Stimulated activated CD8-positive, alpha-beta memory T cell treated with anti-CD3 and anti-CD28 coated beads, Interleukin-2, amount 100 ng/mL, for 48 hours (primary cell): ENCODE measurements around the gene LRRC58.
"Not testable (repeated sequence)": the region's sequence is repeated elsewhere in the genome, so short reads cannot be mapped to it uniquely, and the experiment has no call there.

Experiments
- DNase-seq, 2 donors: peaks; one replicate each; pipeline ENCODE4 v3.0.0-alpha.2; 2020; ENCODE audit warnings: low read depth in 2 of 2

The LRRC58 gene

DNA sequence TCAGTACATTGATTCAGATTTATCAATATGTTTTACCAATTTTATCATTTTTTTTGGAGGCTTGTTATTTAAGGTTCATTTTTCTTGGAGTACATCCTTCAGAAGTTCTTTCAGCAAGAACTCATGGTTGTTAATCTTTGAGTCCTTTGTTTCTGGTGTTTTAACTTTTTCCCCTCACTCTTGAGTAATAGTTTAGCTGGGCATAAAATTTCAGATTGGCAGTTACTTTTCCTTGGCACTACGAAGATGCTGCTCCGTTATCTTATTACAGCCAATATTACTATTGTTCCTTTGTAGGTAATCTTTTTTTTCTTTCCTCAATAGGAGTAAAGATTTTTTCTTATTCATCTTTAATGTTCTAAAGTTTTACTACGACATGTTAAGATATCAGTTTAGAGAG is 9.8 kb downstream of the LRRC58 start:
- DNase-seq = no peak

DNA sequence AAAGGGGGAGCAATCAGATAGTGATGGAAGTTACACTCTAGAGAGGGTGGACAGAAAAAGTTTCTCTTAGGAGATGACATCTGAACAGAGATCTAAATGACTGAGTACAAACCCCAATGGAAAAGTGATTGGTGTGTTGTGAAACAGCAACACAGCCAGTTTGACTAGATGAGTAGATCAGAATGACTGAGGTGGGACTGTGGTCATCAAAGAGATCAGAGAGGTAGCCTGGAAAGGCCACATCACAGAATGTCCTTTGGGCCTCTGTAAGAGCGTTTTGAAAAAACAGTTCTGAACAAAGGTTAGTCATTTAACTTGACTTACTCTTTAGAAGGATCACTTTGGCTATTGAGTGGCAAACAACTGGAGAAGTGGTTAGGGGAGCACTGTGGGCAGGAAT is 10.6 kb downstream of the LRRC58 start:
- no peak for DNase-seq

DNA sequence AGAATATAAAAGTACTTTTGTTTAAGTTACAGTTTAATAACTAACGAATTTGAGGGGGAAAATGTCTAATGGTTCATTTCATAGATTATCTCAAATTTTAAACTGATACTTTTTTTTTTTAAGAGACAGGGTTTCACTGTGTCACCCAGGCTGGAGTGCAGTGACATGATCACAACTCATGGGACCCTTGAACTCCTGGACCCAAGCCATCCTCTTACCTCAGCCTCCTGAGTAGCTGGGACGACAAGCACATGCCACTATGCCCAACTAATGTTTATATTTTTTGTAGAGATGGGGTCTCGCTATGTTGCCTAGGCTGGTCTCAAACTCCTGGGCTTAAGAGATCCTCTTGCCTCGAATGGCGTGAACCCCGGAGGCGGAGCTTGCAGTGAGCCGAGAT is 16.5 kb downstream of the LRRC58 start:
- DNase-seq = no peak

DNA sequence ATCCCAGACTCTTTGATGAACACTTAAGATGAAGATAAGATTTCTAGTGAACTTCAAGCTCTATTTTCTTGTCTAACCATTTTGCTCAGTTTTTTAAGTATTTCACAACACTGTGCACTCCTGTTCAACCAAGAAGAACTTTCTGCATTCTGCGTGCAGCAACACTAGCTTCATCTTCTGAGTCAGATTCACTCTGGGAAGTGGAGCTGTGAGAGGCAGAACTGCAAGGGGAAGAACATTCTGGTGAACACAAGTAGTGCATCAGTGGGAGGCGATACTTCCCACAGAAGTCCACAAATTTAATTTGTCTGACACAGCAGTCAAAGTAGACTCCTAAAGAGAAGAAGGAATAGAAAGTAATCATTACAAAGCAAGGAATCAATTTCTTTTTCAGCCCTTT is 18.1 kb downstream of the LRRC58 start:
- DNase-seq = no peak

DNA sequence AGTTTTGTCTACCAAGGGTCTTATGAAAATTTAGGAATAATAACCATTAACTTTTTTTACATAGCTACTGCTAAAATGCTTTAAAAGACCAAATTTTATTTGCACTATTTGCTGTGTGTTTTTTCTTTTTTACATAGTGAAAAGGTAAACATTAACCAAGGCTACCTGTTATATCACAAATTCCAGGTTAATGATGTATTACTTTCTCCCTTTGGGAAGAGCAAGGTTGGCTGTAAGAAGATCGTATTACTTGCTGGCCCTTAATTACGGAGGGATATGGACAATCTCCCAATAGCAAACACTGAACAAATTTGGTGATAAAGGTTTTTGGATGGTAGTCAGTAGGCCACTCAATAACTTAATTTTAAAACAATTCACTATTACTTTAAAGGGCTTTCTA is 22.4 kb downstream of the LRRC58 start:
- DNase-seq = no peak

DNA sequence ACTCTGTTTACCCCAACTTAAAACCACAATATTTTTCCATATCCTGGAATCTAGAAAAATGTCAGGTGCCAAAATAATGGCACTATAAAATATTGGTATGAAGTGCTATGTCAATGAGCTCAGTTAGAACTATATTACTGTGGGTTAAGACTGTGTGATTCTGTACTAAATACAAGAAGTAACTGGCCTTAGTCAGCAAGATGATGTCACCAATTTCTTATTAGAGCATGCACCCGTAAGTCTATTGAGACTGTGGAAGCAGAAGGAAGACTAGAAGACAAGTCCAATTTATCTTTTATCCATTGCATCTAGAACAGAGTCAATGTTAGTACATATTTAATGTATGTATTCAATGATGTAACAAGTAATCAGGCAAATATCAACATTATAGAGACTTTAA is 25.0 kb downstream of the LRRC58 start:
- DNase-seq = no peak

DNA sequence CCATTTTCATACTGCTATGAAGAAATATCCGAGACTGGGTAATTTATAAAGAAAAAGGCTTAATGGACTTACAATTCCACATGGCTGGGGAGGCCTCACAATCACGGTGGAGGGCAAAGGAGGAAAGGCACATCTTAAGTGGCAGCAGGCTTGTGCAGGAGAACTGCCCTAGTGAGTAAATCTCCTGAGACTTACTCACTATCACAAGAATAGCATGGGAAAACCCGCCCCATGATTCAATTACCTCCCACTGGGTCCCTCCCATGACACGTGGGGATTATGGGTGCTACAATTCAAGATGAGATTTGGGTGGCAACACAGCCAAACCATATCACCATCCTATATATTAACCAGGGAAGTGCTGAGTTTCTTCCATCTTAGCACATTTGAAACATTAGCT is 25.4 kb downstream of the LRRC58 start:
- not testable (repeated sequence) for DNase-seq

DNA sequence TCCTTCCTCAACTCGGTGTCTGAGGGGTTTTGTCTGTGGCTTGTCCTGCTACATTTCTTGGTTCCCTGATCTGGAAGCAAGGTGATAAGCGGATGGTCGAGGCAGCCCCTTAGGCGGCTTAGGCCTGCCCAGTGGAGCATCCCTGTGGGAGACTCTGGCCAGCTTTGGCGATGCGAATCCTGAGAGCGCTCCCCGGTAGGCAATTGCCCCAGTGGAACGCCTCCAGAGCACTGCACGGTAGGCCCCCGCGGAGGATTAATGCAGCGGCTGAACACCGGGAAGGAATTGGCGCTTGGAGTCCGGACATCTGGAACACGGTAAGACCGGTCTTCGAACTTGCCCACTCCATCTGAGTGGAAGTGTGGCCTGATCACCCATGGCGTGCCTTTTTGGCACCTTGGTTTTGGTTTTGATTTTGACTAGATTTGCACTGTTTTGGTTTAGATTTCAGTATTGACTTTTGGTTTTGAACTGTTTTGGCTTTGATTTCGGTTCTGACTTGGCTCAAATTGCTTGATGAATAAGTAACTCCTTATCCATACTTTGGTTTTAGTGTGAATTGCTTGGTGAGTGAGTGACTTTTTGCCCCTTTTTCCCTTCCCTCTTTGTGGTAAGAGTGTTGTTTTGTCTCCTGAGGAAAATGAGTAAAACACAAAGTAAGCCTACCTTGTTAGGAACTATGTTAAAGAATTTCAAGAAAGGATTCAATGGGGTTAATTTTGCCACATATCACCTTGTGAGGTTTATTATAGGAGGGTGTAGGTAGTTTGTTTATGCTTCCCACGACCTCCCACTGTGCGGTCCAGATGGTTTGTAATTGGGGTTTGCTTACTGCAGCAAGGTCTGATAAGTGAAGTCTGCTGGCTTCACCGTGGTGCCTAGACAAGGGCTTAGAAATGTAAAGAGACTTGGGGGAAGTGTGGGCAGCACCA is 37.0 kb downstream of the LRRC58 start:
- DNase-seq = no peak

DNA sequence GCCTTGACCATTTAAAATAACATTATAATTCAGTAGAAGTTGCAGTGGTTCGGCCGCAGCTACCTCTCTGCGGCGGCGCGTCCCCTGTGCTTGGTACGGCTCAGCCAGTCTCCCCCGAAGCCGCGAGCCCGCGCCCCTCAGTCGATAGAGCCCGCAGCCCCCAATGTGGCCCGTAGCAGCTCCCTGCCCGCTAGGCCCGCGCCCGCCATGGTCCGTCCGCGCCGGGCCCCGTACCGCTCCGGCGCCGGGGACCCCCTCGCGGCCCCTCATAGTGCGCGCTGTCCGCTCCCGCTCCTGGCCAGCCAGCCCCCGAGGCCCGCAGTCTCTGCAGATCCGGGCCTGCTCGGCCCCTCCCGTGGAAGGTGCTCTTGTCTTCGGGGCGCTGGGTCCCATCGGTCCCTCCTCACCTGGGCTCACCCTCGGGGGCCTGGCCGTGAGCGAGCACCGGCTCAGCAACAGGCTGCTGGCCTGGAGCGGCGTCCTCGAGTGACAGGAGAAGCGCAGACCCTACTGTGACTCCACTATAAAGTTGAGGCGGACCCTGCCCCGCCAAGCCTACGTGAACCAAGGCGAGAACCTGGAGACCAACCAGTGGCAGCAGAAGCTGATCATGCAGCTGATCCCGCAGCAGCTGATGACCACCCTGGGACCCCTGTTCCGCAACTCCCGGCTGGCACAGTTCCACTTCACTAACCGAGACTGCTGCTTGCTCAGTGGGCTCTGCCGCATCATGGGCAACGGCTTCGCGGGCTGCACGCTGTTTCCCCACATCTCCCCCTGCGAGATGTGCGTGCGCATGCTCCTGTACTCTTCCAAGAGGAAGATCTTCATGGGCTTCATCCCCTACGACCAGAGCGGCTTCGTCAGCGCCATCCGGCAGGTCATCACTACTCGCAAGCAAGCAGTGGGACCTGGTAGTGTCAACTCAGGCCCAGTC is 42.4 kb downstream of the LRRC58 start:
- DNase-seq = no peak

DNA sequence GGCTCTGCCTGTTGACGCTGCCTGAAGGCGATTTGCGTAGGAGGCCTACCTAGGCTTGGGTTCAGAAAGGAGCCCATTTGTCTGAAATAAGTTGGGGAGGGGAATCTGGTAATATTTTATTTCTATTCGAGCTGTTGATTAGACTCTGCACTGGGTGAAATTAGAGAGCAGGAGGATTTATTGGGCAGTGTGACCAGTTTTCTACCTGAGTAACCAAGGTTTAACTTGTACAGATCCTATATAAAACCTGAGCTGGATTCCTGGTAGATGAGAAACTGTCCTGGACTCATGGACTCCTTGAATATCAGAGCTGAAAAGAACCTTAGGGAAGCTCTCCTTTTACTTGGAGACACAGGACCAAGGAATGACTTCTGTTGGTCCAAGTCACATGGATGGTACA is 44.5 kb downstream of the LRRC58 start:
- DNase-seq = no peak

DNA sequence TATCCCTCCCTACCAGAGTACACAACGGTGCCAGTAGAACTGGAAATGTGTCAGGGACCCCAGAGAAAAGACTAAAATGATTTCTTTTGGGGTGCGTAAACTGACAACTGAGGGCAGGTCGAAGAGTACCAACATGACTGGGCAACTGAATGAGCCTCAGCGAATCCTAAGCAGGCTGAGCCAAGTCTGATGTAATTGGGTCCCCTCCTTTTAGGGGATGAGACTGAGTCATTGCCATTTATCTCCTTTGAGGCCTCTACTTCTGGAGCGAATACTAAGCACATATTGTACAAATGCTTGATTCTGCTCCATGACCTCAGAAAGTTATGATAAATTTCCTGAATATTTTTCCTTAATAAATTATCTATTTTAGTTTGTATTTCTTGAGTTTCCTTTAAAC is 46.8 kb downstream of the LRRC58 start:
- no peak for DNase-seq

DNA sequence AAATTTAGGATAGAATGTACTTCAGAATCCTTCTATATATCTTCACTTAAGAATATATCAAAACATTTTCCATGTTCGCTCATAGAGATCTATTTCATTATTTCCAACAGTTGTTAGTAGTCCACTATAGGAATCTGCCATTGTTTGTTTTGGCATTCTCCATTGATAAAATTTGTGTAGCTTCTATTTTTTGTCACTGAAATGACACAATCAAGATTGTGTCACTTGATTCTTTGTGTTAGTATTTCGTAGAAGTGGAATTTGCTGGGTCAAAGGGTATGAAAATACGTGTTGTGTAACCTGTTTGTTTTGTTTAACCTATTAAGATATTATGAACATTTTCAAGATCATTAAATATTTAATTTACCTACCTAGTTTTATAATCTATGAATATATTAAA is 48.2 kb downstream of the LRRC58 start:
- DNase-seq = no peak

DNA sequence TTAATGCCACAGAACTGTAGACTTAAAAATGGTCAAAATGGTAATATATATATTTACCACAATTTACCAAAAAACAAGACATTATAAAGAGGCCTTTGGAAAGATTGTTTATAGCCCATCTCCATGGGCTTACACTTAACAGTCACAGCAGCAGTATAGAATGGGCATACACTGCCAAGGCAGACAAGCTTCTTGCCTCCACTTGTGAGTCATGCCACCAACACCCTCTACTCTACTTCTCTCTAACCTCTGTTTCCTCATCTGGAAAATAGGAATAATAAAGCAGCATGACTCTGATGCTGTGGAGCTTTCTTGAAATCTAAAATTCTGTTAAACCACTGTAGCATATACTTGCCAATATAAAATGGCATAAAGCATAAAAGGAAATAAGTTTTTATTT is 49.8 kb downstream of the LRRC58 start:
- DNase-seq = no peak

DNA sequence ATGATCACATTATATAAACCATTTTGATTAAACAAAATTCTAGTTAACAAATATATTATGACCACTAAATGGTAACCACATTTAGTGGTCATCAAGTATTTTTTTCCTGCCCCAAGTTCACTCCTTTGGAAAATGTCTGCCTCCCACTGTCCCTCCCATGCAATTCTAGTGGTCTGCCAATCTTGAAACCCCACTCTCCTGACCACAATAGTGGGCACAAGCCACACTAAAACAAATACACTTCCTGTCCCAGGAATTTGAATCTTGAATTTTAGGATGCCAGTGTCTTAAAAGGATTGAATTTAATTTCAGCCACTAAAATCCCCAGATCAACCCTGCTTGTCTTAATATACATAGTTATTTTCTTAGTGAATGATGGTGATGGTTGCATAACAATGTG is 50.2 kb downstream of the LRRC58 start:
- no peak for DNase-seq

DNA sequence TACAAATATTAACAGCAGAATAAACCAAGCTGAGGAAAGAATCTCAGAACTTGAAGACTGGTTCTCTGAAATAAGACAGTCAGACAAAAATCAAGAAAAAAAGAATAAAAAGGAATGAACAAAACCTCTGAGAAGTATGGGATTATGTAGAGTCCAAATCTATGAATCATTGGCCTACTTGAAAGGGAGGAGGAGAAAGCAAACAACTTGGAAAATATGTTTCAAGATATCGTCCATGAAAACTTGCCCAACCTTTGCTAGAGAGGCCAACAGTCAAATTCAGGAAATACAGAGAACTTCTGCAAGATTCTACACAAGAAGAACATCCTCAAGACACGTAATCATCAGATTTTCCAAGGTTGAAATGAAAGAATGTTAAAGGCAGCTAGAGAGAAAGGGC is 57.6 kb downstream of the LRRC58 start:
- not testable (repeated sequence) for DNase-seq

DNA sequence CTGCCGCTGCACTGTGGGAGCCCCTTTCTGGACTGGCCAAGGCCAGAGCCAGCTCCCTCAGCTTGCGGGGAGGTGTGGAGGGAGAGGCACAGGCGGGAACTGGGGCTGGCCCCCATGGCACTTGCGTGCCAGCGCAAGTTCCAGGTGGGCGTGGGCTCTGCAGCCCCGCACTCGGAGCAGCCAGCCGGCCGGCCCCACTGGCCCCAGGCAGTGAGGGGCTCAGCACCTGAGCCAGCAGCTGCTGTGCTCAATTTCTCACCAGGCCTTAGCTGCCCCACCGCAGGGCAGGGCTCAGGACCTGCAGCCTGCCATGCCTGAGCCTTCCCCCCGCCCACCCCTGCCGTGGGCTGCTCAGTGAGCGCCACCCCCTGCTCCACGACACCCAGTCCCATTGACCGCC is 59.5 kb downstream of the LRRC58 start:
- no peak for DNase-seq

DNA sequence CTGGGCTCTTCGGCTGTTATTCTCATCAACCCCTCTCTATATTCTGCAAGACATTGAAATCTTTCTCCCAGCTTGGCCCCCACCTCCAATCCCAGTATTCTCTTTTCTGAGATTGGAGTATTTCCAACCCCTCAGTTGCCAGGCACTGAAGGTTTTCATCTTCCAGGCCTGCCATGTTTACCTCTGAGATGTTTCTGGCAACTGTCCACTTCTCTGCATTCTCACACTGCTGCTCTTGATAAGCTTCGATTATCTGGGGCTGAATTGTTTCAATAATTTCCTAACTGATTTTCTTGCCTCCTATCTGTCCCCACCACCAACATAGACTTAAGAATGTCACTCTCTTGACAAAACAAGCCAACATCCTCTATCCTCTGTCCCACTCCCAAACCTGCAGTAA is 62.7 kb downstream of the LRRC58 start:
- no peak for DNase-seq

DNA sequence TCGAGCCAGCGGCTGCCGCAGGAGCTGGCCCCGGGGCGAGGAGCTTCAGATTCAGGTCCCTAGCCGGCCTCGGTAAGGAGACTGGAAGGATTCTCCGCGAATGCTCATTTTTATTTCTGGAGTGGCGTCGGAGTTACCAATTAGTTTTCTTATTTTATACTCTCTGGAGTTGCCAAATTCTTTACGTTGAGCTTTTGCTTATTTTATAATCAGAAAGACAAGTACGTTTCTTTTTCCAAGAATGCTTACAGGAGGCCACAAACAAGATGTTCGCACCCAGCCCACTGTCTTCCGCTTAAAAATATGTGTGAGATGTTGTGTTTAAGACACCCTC is 63.7 kb downstream of the LRRC58 start:
- DNase-seq = no peak

DNA sequence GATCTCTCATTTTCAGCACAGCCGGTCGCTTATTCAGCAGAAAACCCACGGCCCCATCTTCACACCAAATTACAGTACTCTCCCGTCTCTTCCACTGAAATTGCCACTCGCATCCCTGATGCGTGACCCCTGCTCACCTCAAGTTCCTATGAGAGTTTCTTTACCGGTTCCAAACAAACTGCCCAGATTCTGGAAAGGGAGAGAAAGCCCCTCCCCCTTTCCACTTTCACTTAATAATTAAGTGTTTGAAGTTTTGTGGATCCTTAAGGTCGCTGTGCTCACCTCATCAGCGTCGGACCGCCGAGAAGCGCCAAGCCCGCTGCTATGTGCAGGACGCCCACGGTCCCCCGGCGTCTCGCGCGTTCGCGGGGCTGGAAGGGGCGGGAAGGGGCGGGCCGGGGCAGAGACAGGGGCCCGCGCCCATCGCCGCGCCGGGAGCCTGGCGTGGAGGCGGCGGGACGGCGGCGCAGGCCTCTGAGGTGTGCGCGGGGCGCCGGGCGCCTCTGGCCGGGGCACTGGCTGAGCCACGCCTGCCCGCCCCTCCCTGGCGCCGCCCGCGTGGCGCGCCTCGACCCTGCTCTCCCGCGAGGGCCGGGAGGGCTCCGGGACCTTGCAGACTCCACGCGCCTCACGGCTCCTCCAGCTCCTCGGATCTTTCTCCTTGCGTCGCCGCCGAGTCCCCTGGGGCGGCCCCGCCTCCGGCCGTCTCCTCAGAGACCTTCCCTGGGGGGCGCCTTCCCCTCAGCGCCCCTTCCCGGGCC is 64.2 kb downstream of the LRRC58 start, which contains the start of gene GPR156:
TSS of gene GPR156 (minus strand) at position 476 of the 761 bp plus-strand sequence. CDS start 41,124 bp downstream, outside the sequence.
- no peak for DNase-seq

DNA sequence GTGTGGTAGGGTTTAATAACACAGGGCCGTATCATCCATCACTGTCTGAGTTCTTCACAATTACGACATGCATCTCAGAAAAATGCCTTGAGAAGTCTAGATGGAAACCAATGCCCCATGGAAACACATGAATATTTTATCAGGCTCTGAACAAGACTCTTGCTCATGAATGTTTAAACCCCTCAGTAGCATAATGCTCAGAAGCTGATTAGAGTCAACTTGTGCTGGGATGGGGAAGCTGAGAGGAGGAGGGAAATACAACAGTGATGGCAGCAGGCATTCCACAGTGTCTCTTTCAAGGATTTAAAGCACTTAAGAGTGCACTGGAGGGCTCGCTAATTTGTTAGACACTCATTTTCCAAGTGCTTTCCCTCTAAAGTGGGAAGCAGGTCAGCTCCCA is 67.9 kb downstream of the LRRC58 start:
- no peak for DNase-seq

DNA sequence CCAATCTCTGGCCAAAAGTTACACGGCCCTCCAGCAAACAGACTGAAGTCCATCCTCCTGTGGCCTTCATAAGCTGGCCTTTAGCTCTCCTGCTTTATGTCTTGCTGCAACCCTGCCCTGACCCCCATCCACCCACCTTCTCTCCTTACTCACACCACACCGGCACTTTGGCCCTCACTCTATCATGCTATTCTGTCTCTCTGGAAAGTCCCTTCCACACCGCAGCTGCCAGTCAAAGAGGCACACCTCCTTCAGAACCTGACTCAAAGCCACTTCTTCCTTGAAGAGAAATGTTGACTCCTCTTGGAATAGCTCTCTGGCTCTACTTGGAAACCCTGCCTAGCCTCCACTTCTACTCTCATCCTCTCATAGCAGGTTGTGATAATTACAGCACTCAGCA is 68.6 kb downstream of the LRRC58 start:
- DNase-seq = no peak

DNA sequence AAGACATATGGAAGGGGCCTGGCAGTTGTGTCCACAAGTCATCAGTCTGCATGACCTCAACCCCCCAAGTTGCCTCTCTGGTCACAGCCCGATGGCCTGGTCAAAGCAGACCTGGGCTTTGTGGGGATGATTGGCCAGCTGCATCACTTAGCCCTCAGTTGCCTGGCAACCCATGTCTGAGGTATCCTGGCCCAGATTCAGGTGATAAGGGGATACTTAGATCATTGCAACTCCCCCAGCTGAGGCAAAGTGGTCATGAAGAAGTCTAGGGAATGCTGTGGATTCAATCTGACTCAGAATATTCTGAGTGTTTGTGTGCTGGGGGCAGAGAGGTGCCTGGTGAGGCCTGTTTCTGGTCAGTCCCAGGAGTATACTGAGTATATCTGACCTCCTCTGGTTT is 69.1 kb downstream of the LRRC58 start:
- DNase-seq = no peak
